ENCODE measurements around the gene IRF2BPL. TPM values are rescaled to one million over a fixed set of nuclear protein-coding genes. Genes with fewer than 3 reads are reported as not detected.
A peak's percentile ranks its signal among the peaks of the same experiment; 100 is the strongest.

IRF2BPL gene
- total and polyA plus RNA-seq, 2 of the 8 experiments (the other 6 are each of a cell fraction or from before 2014, with no cell fraction given): 18.8 to 57.0 TPM

DNA sequence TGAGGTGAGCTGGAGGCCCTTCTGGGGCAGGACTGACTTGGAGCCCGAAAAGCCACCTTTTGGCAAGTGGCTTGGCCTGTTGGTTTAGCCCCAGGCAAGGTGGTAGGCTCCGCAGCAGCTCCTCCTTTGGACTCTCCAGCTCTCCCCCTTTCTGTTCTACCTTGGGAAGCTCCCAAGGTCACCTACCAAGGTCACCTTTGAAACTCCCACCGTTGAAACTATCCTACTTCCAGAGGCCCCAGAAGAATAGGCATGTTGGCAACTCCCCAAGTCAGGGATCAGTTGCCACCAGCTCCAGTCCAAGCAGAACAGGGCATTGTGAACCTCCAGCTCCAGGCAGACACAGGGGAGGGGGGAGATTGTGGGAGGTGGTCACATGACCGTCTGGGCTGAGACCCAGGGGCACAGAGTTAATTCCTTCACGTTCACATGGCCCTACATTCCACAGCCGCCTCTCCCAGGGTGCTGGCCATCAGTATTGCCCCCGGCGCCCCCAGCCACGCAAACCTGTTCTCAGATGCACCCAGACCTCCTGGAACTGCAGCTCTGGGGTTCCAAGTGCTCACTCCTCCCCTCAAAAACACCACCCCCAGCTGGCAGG, 14.4 kb downstream of the IRF2BPL start:
- Histone ChIP-seq H3K27ac (ENCODE audit: low read depth, low read length) (no peak overlapping the region), H3K23ac (ENCODE audit: insufficient read length) (no peak overlapping the region), H3K4ac (replicated peaks; ENCODE audit: insufficient read length, low read depth, low read length) (no peak overlapping the region), H3K4me2 (ENCODE audit: insufficient read depth in 1 of 2, low read depth in 2 of 2, low read length in 2 of 2) (no peak overlapping the region), H3K56ac (replicated peaks; ENCODE audit: insufficient read length, low read depth, low read length) (no peak overlapping the region), H4K91ac (replicated peaks; ENCODE audit: insufficient read length, low read length) (peak overlapping the region; percentile 93), H3K27me3 (replicated peaks in 1 of 4; ENCODE audit: control insufficient read depth in 3 of 4, extremely low read depth in 1 of 4, insufficient read depth in 3 of 4, low read length in 3 of 4) (no peaks in the 10 kb centered on the region; a peak in 1 of 7 replicates), H3K79me2 (ENCODE audit: control insufficient read depth in 1 of 2, insufficient read depth in 2 of 2, low read length in 2 of 2) (no peaks in the 10 kb centered on the region), H2BK12ac (ENCODE audit: low read depth, low read length) (peak overlapping the region; percentile 80; the same call in 1 of the 2 replicates), H3K23me2 (ENCODE audit: low read depth, low read length) (no peaks in the 10 kb centered on the region; the same call in 1 of the 2 replicates), H3K14ac (ENCODE audit: insufficient read length) (no peak overlapping the region), H2BK5ac (ENCODE audit: low read depth, low read length) (peak overlapping the region; percentile 7; the same call in 1 of the 2 replicates), H2BK20ac (ENCODE audit: low read length) (0 out of 2 replicates have a peak overlapping the region, but pooled peaks have one; percentile 48), H4K20me1 (replicated peaks in 1 of 2; ENCODE audit: control insufficient read depth in 1 of 2, insufficient read depth in 2 of 2, low read length in 2 of 2) (no peaks in the 10 kb centered on the region), H3K9ac (replicated peaks in 1 of 4; ENCODE audit: extremely low read depth in 1 of 4, low read depth in 3 of 4, low read length in 3 of 4) (no peak overlapping the region), H2BK120ac (replicated peaks; ENCODE audit: low read depth, low read length) (no peak overlapping the region), H3K79me1 (ENCODE audit: low read depth, low read length) (no peaks in the 10 kb centered on the region; the same call in 1 of the 2 replicates), H3K36me3 (ENCODE audit: control insufficient read depth in 2 of 4, insufficient read depth in 4 of 4, low read length in 3 of 4) (no peaks in the 10 kb centered on the region), H2AK5ac (ENCODE audit: low read depth, low read length) (no peak overlapping the region), H3K9me3 (ENCODE audit: insufficient read depth in 2 of 2, low read depth in 1 of 2, low read length in 1 of 2) (no peaks in the 10 kb centered on the region), H2AFZ (ENCODE audit: low read length) (no peak overlapping the region; the same call in 1 of the 2 replicates), H3K4me1 (replicated peaks in 1 of 4; ENCODE audit: control insufficient read depth in 3 of 4, insufficient read depth in 4 of 4, low read length in 3 of 4) (peaks cover 0 to 12% (median 2%) of the 10 kb centered on the region in 4 experiments; a peak in 3 of 7 replicates), H2BK15ac (ENCODE audit: low read length) (peak overlapping the region; percentile 72), H4K8ac (ENCODE audit: extremely low read depth, insufficient read depth, low read length) (peak overlapping the region; percentile 63; the same call in 1 of the 2 replicates), H3K18ac (ENCODE audit: extremely low read depth, low read length) (peak overlapping the region; percentile 17; the same call in 1 of the 2 replicates), H3K4me3 (ENCODE audit: extremely low read depth in 1 of 4, insufficient read depth in 2 of 4, low read depth in 3 of 4, low read length in 4 of 4) (no peak overlapping the region), H4K5ac (ENCODE audit: insufficient read length, low read depth, low read length) (no peak overlapping the region)
- FAIRE-seq (no peak), DNase-seq (ENCODE audit: low read depth in 1 of 2, low spot score in 2 of 2) (no peak)
- CTCF ChIA-PET (ENCODE audit: partially characterized antibody): interaction anchor here (0.7 to 25.2 kb wide), 15 partner anchors 9 to 141 kb away, joined by 3 to 280 read pairs (median 4); no protein-coding TSS in a partner anchor
- WGBS, 2 experiments (ENCODE audit: extremely low coverage in 1 of 2, insufficient coverage in 1 of 2, insufficient read length in 1 of 2, insufficient replicate concordance in 2 of 2, low coverage in 1 of 2, low lambda C conversion rate in 2 of 2, missing lambda C conversion rate in 1 of 2): 72% methylated on average over 8 of the region's 9 CpGs; no CpG with 5 or more reads in 1 of the 2 experiments
- POLR2A ChIA-PET (ENCODE audit: partially characterized antibody): interaction anchor here (0.9 to 2.9 kb wide), 4 partner anchors 9 to 18 kb away, joined by 3 to 12 read pairs (median 4); no protein-coding TSS in a partner anchor
- TF ChIP-seq CHD2 (IDR thresholded peaks at IDR 0.05; ENCODE audit: low read length) (no peak), FOSL1 (IDR thresholded peaks at IDR 0.05; ENCODE audit: insufficient read depth, low read depth, low read length) (no peak), BACH1 (IDR thresholded peaks at IDR 0.05; ENCODE audit: low read length) (no peak), SAP30 (IDR thresholded peaks at IDR 0.05; ENCODE audit: insufficient read depth, insufficient replicate concordance, low read length) (no peak), KDM1A (IDR thresholded peaks at IDR 0.05; ENCODE audit: borderline replicate concordance, low read length) (no peak), CBX8 (IDR thresholded peaks at IDR 0.05; ENCODE audit: borderline replicate concordance, low read depth, low read length) (no peak), USF2 (IDR thresholded peaks at IDR 0.05; ENCODE audit: low read length) (peak; percentile 75)
- TF ChIP-seq, protein P1, sequence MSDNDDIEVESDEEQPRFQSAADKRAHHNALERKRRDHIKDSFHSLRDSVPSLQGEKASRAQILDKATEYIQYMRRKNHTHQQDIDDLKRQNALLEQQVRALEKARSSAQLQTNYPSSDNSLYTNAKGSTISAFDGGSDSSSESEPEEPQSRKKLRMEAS (IDR thresholded peaks at IDR 0.05): 0 out of 2 replicates have a peak, but pooled peaks have one; percentile 26
- TF ChIP-seq, protein P2, sequence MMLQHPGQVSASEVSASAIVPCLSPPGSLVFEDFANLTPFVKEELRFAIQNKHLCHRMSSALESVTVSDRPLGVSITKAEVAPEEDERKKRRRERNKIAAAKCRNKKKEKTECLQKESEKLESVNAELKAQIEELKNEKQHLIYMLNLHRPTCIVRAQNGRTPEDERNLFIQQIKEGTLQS (IDR thresholded peaks at IDR 0.05; ENCODE audit: insufficient read depth, low read depth, low read length): 0 out of 2 replicates have a peak, but pooled peaks have one; percentile 19
